H9 (cell line): ENCODE results near the gene RPL23. TPM values are rescaled to one million over a fixed set of nuclear protein-coding genes. Genes with fewer than 3 reads are reported as not detected.

Source experiments
- DNase-seq: peaks from one replicate; pipeline ENCODE4 v3.0.0-alpha.2; 2017
- H2AFZ ChIP-seq: one replicate; pipeline ENCODE4 v1.6.1; 2013; ENCODE audit warnings: mild to moderate bottlenecking, low read length, control low read depth, moderate library complexity
- H2AK5ac ChIP-seq: 2 replicates; pipeline ENCODE4 v1.6.1; 2013; ENCODE audit warnings: low read length, control low read depth, mixed read lengths; ENCODE audit not compliant: insufficient read length
- H2BK120ac ChIP-seq: one replicate; pipeline ENCODE4 v1.6.1; 2013; ENCODE audit warnings: low read depth, mild to moderate bottlenecking, low read length, control low read depth, inconsistent platforms; ENCODE audit not compliant: poor library complexity, severe bottlenecking
- H2BK12ac ChIP-seq: 2 replicates; pipeline ENCODE4 v1.6.1; 2013; ENCODE audit warnings: low read length, control low read depth, mixed read lengths, low read depth; ENCODE audit not compliant: insufficient read length
- H2BK15ac ChIP-seq: 2 replicates; pipeline ENCODE4 v1.6.1; 2013; ENCODE audit warnings: low read depth, low read length, control low read depth
- H2BK20ac ChIP-seq: one replicate; pipeline ENCODE4 v1.6.1; 2013; ENCODE audit warnings: low read depth, mild to moderate bottlenecking, low read length, control low read depth, inconsistent platforms; ENCODE audit not compliant: poor library complexity, severe bottlenecking
- H2BK5ac ChIP-seq: 2 replicates; pipeline ENCODE4 v1.6.1; 2013; ENCODE audit warnings: low read length, control low read depth, mixed read lengths; ENCODE audit not compliant: insufficient read length
- H3K14ac ChIP-seq: 2 replicates; pipeline ENCODE4 v1.6.1; 2013; ENCODE audit warnings: low read length, control low read depth; ENCODE audit not compliant: insufficient read depth
- H3K18ac ChIP-seq: 2 replicates; pipeline ENCODE4 v1.6.1; 2013; ENCODE audit warnings: low read depth, mild to moderate bottlenecking, mixed read lengths, low read length, control low read depth; ENCODE audit not compliant: insufficient read length
- H3K23ac ChIP-seq: 2 replicates; pipeline ENCODE4 v1.6.1; 2013; ENCODE audit warnings: low read length, control low read depth, mixed read lengths, low read depth; ENCODE audit not compliant: insufficient read length
- H3K23me2 ChIP-seq: 2 replicates; pipeline ENCODE4 v1.6.1; 2013; ENCODE audit warnings: low read depth, mild to moderate bottlenecking, mixed read lengths, low read length, control low read depth; ENCODE audit not compliant: insufficient read length, poor library complexity, severe bottlenecking
- H3K27ac ChIP-seq: 2 replicates; pipeline ENCODE4 v1.5.1; 2013; ENCODE audit warnings: low read length, control low read depth, mixed read lengths, low read depth; ENCODE audit not compliant: insufficient read length
- H3K27me3 ChIP-seq: 2 replicates; pipeline ENCODE4 v1.6.1; 2013; ENCODE audit warnings: low read length, control low read depth, inconsistent platforms; ENCODE audit not compliant: insufficient read depth
- H3K4ac ChIP-seq: 2 replicates; pipeline ENCODE4 v1.6.1; 2013; ENCODE audit warnings: low read depth, mild to moderate bottlenecking, control low read depth, inconsistent platforms, low read length, moderate library complexity
- H3K4me1 ChIP-seq: 2 replicates; pipeline ENCODE4 v1.6.1; 2013; ENCODE audit warnings: low read length, control low read depth, inconsistent platforms; ENCODE audit not compliant: insufficient read depth
- H3K4me2 ChIP-seq: 2 replicates; pipeline ENCODE4 v1.6.1; 2013; ENCODE audit warnings: low read length, control low read depth, mixed read lengths; ENCODE audit not compliant: insufficient read length, insufficient read depth
- H3K56ac ChIP-seq: 2 replicates; pipeline ENCODE4 v1.6.1; 2013; ENCODE audit warnings: low read depth, mild to moderate bottlenecking, mixed read lengths, low read length, control low read depth; ENCODE audit not compliant: insufficient read length
- H3K79me1 ChIP-seq: 2 replicates; pipeline ENCODE4 v1.6.1; 2013; ENCODE audit warnings: low read depth, mild to moderate bottlenecking, moderate library complexity, low read length, control low read depth, inconsistent platforms; ENCODE audit not compliant: insufficient read depth, poor library complexity, severe bottlenecking
- H3K79me2 ChIP-seq: 2 replicates; pipeline ENCODE4 v1.6.1; 2013; ENCODE audit warnings: low read length, control low read depth, inconsistent platforms; ENCODE audit not compliant: insufficient read depth
- H3K9ac ChIP-seq: 2 replicates; pipeline ENCODE4 v1.6.1; 2013; ENCODE audit warnings: low read length, control low read depth, mixed read lengths; ENCODE audit not compliant: insufficient read length; ENCODE audit errors: extremely low read depth
- H3K9me3 ChIP-seq: one replicate; pipeline ENCODE4 v1.6.1; 2013; ENCODE audit warnings: low read depth, low read length, inconsistent platforms; ENCODE audit not compliant: control insufficient read depth
- H3T11ph ChIP-seq: one replicate; pipeline ENCODE4 v1.6.1; 2013; ENCODE audit warnings: mild to moderate bottlenecking, low read length, control low read depth, inconsistent platforms
- H4K20me1 ChIP-seq: one replicate; pipeline ENCODE4 v1.6.1; 2013; ENCODE audit not compliant: control insufficient read depth, insufficient read length, insufficient read depth
- H4K5ac ChIP-seq: 2 replicates; pipeline ENCODE4 v1.6.1; 2013; ENCODE audit warnings: low read depth, mild to moderate bottlenecking, mixed read lengths, low read length, control low read depth; ENCODE audit not compliant: insufficient read length
- H4K8ac ChIP-seq: replicated peaks from 2 replicates; pipeline ENCODE4 v1.6.1; 2013; ENCODE audit warnings: low read length, control low read depth, mixed read lengths, low read depth; ENCODE audit not compliant: insufficient read length
- H4K91ac ChIP-seq: 2 replicates; pipeline ENCODE4 v1.6.1; 2013; ENCODE audit warnings: low read depth, mild to moderate bottlenecking, moderate library complexity, mixed read lengths, low read length, control low read depth; ENCODE audit not compliant: insufficient read length
- H3K27ac Mint-ChIP-seq, 3 experiments: 2 replicates in 2 of 3; 3 replicates in 1 of 3; pipeline ENCODE4 v1.8.0; 2020 to 2021; ENCODE audit warnings: mixed read lengths in 3 of 3, mild to moderate bottlenecking in 1 of 3, moderate library complexity in 1 of 3
- H3K27me3 Mint-ChIP-seq: 2 replicates; pipeline ENCODE4 v1.8.0; 2021; ENCODE audit warnings: low read depth, mild to moderate bottlenecking, moderate library complexity, mixed read lengths
- H3K36me3 Mint-ChIP-seq, 3 experiments: 2 replicates in 2 of 3; 3 replicates in 1 of 3; pipeline ENCODE4 v1.8.0; 2020 to 2021; ENCODE audit warnings: low read depth in 3 of 3, mixed read lengths in 3 of 3; ENCODE audit not compliant: insufficient read depth in 1 of 3
- H3K4me1 Mint-ChIP-seq, 2 experiments: 2 replicates each; pipeline ENCODE4 v1.8.0; 2020; ENCODE audit warnings: mixed read lengths in 2 of 2
- H3K4me3 Mint-ChIP-seq, 2 experiments: 2 replicates in 1 of 2; 3 replicates in 1 of 2; pipeline ENCODE4 v1.8.0; 2020 to 2021; ENCODE audit warnings: mild to moderate bottlenecking in 2 of 2, mixed read lengths in 2 of 2, moderate library complexity in 1 of 2
- H3K9me3 Mint-ChIP-seq, 2 experiments: 2 replicates in 1 of 2; 3 replicates in 1 of 2; pipeline ENCODE4 v1.8.0; 2020; ENCODE audit warnings: mild to moderate bottlenecking in 2 of 2, mixed read lengths in 2 of 2, moderate library complexity in 1 of 2
- CTCF ChIP-seq: fragments of 200-600 bp; sonication (generic); conservative IDR thresholded peaks from 3 replicates; pipeline ENCODE4 v1.8.0; 2021; ENCODE audit warnings: antibody characterized with exemption, mild to moderate bottlenecking
- WGBS: extraction: QIAGEN DNeasy Blood & Tissue Kit; methylation state at CpG from one replicate; pipeline ENCODE4 v1.1.7; 2013; ENCODE audit warnings: missing lambda C conversion rate, low lambda C conversion rate, mixed read lengths; ENCODE audit not compliant: insufficient read length; ENCODE audit errors: extremely low coverage; 5-methylcytosine and 5-hydroxymethylcytosine counted together
- total RNA-seq: library from RNA; stranded (reverse); gene quantifications from 2 replicates; pipeline ENCODE4 v1.2.1, GENCODE V29; 2021

The RPL23 gene
- total RNA-seq, 1 experiment from 2014 or later, result 2,084 TPM

- H3K36me3 Mint-ChIP-seq, result peaks cover 58 to 66% (median 63%) of the 10 kb centered on the region in 3 experiments
- no peak overlapping the region for H3K27ac Mint-ChIP-seq
- H3K4me1 Mint-ChIP-seq, result peaks cover 18 to 26% of the 10 kb centered on the region in 2 experiments
- no peak overlapping the region for H3K23ac ChIP-seq
- no peak for TF ChIP-seq CTCF
- H3K4ac ChIP-seq, result no peak overlapping the region
- no peaks in the 10 kb centered on the region for H4K20me1 ChIP-seq
- H3K79me1 ChIP-seq, result peaks cover 9% of the 10 kb centered on the region
- no peak overlapping the region for H2BK5ac ChIP-seq
- H3K27me3 Mint-ChIP-seq, result no peaks in the 10 kb centered on the region; the same call in 1 of the 2 replicates
- H3K9ac ChIP-seq, result no peak overlapping the region
- 0 out of 2 replicates have a peak, but pooled peaks cover 2% of the 10 kb centered on the region for H3K4me1 ChIP-seq
- H2BK20ac ChIP-seq, result no peak overlapping the region
- no peak overlapping the region for H4K91ac ChIP-seq
- H3K9me3 ChIP-seq, result no peaks in the 10 kb centered on the region
- H3K79me2 ChIP-seq, result peaks cover 22% of the 10 kb centered on the region
- DNase-seq, result no peak
- H3K14ac ChIP-seq, result no peak overlapping the region
- no peak overlapping the region for H3K56ac ChIP-seq
- no peak overlapping the region for H2BK15ac ChIP-seq
- H2AK5ac ChIP-seq, result no peak overlapping the region
- H3K4me3 Mint-ChIP-seq, result no peak overlapping the region
- H3K9me3 Mint-ChIP-seq, result peaks cover 3 to 4% of the 10 kb centered on the region in 2 experiments; a peak in 1 of 5 replicates
- no peak overlapping the region for H2BK120ac ChIP-seq
- H3K27me3 ChIP-seq, result no peaks in the 10 kb centered on the region
- no peak overlapping the region for H2BK12ac ChIP-seq
- no peak overlapping the region for H2AFZ ChIP-seq
- peaks cover 12% of the 10 kb centered on the region for H3K23me2 ChIP-seq
- H3T11ph ChIP-seq, result no peak overlapping the region
- H3K18ac ChIP-seq, result no peak overlapping the region
- no peak overlapping the region for H4K8ac ChIP-seq
- no peak overlapping the region for H3K4me2 ChIP-seq
- H4K5ac ChIP-seq, result no peak overlapping the region
- no CpG with 5 or more reads among the region's 1 CpG for WGBS
- no peak overlapping the region for H3K27ac ChIP-seq
These were observed 5.0 kb downstream of the RPL23 start for GRCh38 chr17:38848557-38848891.
